Measurements from ENCODE around the gene FANCC.
"Not testable (repeated sequence)": the region's sequence is repeated elsewhere in the genome, so short reads cannot be mapped to it uniquely, and the experiment has no call there.

The FANCC gene

GRCh38 chr9:95330720-95331404, 13.4 kb upstream of the FANCC start:
- H3K4me1 ChIP-seq (ENCODE audit: control insufficient read depth in 2 of 2, insufficient read depth in 2 of 2, low read length in 2 of 2): no peaks in the 10 kb centered on the region
- H3K9ac ChIP-seq (ENCODE audit: low read depth in 1 of 2, low read length in 2 of 2): no peak overlapping the region
- no peaks in the 10 kb centered on the region for H3K9me3 ChIP-seq (ENCODE audit: control insufficient read depth in 2 of 2, low read length in 2 of 2)
- H3K27me3 ChIP-seq (ENCODE audit: control insufficient read depth in 2 of 2, insufficient read depth in 2 of 2, low read length in 2 of 2): no peaks in the 10 kb centered on the region
- H3K27ac ChIP-seq (ENCODE audit: low read depth in 2 of 2, low read length in 2 of 2): no peak overlapping the region
- no peaks in the 10 kb centered on the region for H3K36me3 ChIP-seq (ENCODE audit: control insufficient read depth in 2 of 2, insufficient read depth in 2 of 2, low read length in 2 of 2)
- H3K4me3 ChIP-seq (ENCODE audit: low read length in 2 of 2): no peak overlapping the region

- H3K4me3 ChIP-seq (ENCODE audit: low read length in 2 of 2); H3K36me3 ChIP-seq (ENCODE audit: control insufficient read depth in 2 of 2, insufficient read depth in 2 of 2, low read length in 2 of 2): not testable (repeated sequence)
Observed at GRCh38 chr9:95329061-95329460, 11.6 kb upstream of the FANCC start.

GRCh38 chr9:95327239-95327865, 9.8 kb upstream of the FANCC start:
- Histone ChIP-seq H3K9me3 (ENCODE audit: control insufficient read depth in 2 of 2, low read length in 2 of 2) (no peaks in the 10 kb centered on the region), H3K27me3 (ENCODE audit: control insufficient read depth in 2 of 2, insufficient read depth in 2 of 2, low read length in 2 of 2) (no peaks in the 10 kb centered on the region), H3K36me3 (ENCODE audit: control insufficient read depth in 2 of 2, insufficient read depth in 2 of 2, low read length in 2 of 2) (no peaks in the 10 kb centered on the region), H3K4me1 (ENCODE audit: control insufficient read depth in 2 of 2, insufficient read depth in 2 of 2, low read length in 2 of 2) (no peaks in the 10 kb centered on the region), H3K9ac (ENCODE audit: low read depth in 1 of 2, low read length in 2 of 2) (no peak overlapping the region), H3K4me3 (ENCODE audit: low read length in 2 of 2) (no peak overlapping the region), H3K27ac (ENCODE audit: low read depth in 2 of 2, low read length in 2 of 2) (no peak overlapping the region)

More at GRCh38 chr9:95329061-95329460, 11.6 kb upstream of the FANCC start:
- not testable (repeated sequence) for H3K4me1 ChIP-seq (ENCODE audit: control insufficient read depth in 2 of 2, insufficient read depth in 2 of 2, low read length in 2 of 2); H3K9me3 ChIP-seq (ENCODE audit: control insufficient read depth in 2 of 2, low read length in 2 of 2); H3K27ac ChIP-seq (ENCODE audit: low read depth in 2 of 2, low read length in 2 of 2); H3K27me3 ChIP-seq (ENCODE audit: control insufficient read depth in 2 of 2, insufficient read depth in 2 of 2, low read length in 2 of 2); H3K9ac ChIP-seq (ENCODE audit: low read depth in 1 of 2, low read length in 2 of 2)

GRCh38 chr9:95325221-95325620, 7.7 kb upstream of the FANCC start:
- Histone ChIP-seq H3K4me3 (ENCODE audit: low read length in 2 of 2) (no peak overlapping the region), H3K9ac (ENCODE audit: low read depth in 1 of 2, low read length in 2 of 2) (no peak overlapping the region), H3K4me1 (ENCODE audit: control insufficient read depth in 2 of 2, insufficient read depth in 2 of 2, low read length in 2 of 2) (no peaks in the 10 kb centered on the region), H3K27me3 (ENCODE audit: control insufficient read depth in 2 of 2, insufficient read depth in 2 of 2, low read length in 2 of 2) (no peaks in the 10 kb centered on the region), H3K9me3 (ENCODE audit: control insufficient read depth in 2 of 2, low read length in 2 of 2) (no peaks in the 10 kb centered on the region), H3K36me3 (ENCODE audit: control insufficient read depth in 2 of 2, insufficient read depth in 2 of 2, low read length in 2 of 2) (no peaks in the 10 kb centered on the region), H3K27ac (ENCODE audit: low read depth in 2 of 2, low read length in 2 of 2) (no peak overlapping the region)

- H3K36me3 ChIP-seq (ENCODE audit: control insufficient read depth in 2 of 2, insufficient read depth in 2 of 2, low read length in 2 of 2): no peaks in the 10 kb centered on the region
- H3K4me1 ChIP-seq (ENCODE audit: control insufficient read depth in 2 of 2, insufficient read depth in 2 of 2, low read length in 2 of 2): peaks cover 0 to 3% of the 10 kb centered on the region in 2 donors
- H3K9ac ChIP-seq (ENCODE audit: low read depth in 1 of 2, low read length in 2 of 2): peak overlapping the region; percentile 82 to 86
- peak overlapping the region; percentile 81 to 97 for H3K27ac ChIP-seq (ENCODE audit: low read depth in 2 of 2, low read length in 2 of 2)
- peak overlapping the region; percentile 78 to 90 for H3K4me3 ChIP-seq (ENCODE audit: low read length in 2 of 2)
- H3K9me3 ChIP-seq (ENCODE audit: control insufficient read depth in 2 of 2, low read length in 2 of 2): no peaks in the 10 kb centered on the region
- no peaks in the 10 kb centered on the region for H3K27me3 ChIP-seq (ENCODE audit: control insufficient read depth in 2 of 2, insufficient read depth in 2 of 2, low read length in 2 of 2)
Observed at GRCh38 chr9:95317893-95318211, 343 bp upstream of the FANCC start.

GRCh38 chr9:95316794-95317118, 753 bp downstream of the FANCC start:
- peaks cover 0 to 7% of the 10 kb centered on the region in 2 donors for H3K4me1 ChIP-seq (ENCODE audit: control insufficient read depth in 2 of 2, insufficient read depth in 2 of 2, low read length in 2 of 2)
- H3K9me3 ChIP-seq (ENCODE audit: control insufficient read depth in 2 of 2, low read length in 2 of 2): no peaks in the 10 kb centered on the region
- H3K27me3 ChIP-seq (ENCODE audit: control insufficient read depth in 2 of 2, insufficient read depth in 2 of 2, low read length in 2 of 2): no peaks in the 10 kb centered on the region
- peak overlapping the region; percentile 78 to 90 for H3K4me3 ChIP-seq (ENCODE audit: low read length in 2 of 2)
- peak overlapping the region; percentile 61 to 82 for H3K9ac ChIP-seq (ENCODE audit: low read depth in 1 of 2, low read length in 2 of 2)
- no peaks in the 10 kb centered on the region for H3K36me3 ChIP-seq (ENCODE audit: control insufficient read depth in 2 of 2, insufficient read depth in 2 of 2, low read length in 2 of 2)
- H3K27ac ChIP-seq (ENCODE audit: low read depth in 2 of 2, low read length in 2 of 2): peak overlapping the region; percentile 81 to 97

GRCh38 chr9:95316274-95316673, 1.2 kb downstream of the FANCC start:
- peak overlapping the region; percentile 61 to 82 for H3K9ac ChIP-seq (ENCODE audit: low read depth in 1 of 2, low read length in 2 of 2)
- peak overlapping the region; percentile 81 to 97 for H3K27ac ChIP-seq (ENCODE audit: low read depth in 2 of 2, low read length in 2 of 2)
- H3K4me3 ChIP-seq (ENCODE audit: low read length in 2 of 2): peak overlapping the region; percentile 78 to 90
- H3K27me3 ChIP-seq (ENCODE audit: control insufficient read depth in 2 of 2, insufficient read depth in 2 of 2, low read length in 2 of 2): no peaks in the 10 kb centered on the region
- H3K4me1 ChIP-seq (ENCODE audit: control insufficient read depth in 2 of 2, insufficient read depth in 2 of 2, low read length in 2 of 2): peaks cover 0 to 7% of the 10 kb centered on the region in 2 donors
- H3K9me3 ChIP-seq (ENCODE audit: control insufficient read depth in 2 of 2, low read length in 2 of 2): no peaks in the 10 kb centered on the region
- H3K36me3 ChIP-seq (ENCODE audit: control insufficient read depth in 2 of 2, insufficient read depth in 2 of 2, low read length in 2 of 2): no peaks in the 10 kb centered on the region

GRCh38 chr9:95315108-95315746, 2.3 kb downstream of the FANCC start:
- Histone ChIP-seq H3K9me3 (ENCODE audit: control insufficient read depth in 2 of 2, low read length in 2 of 2) (no peaks in the 10 kb centered on the region), H3K27ac (ENCODE audit: low read depth in 2 of 2, low read length in 2 of 2) (no peak overlapping the region), H3K27me3 (ENCODE audit: control insufficient read depth in 2 of 2, insufficient read depth in 2 of 2, low read length in 2 of 2) (no peaks in the 10 kb centered on the region), H3K4me3 (ENCODE audit: low read length in 2 of 2) (no peak overlapping the region), H3K4me1 (ENCODE audit: control insufficient read depth in 2 of 2, insufficient read depth in 2 of 2, low read length in 2 of 2) (peaks cover 0 to 7% of the 10 kb centered on the region in 2 donors), H3K9ac (ENCODE audit: low read depth in 1 of 2, low read length in 2 of 2) (no peak overlapping the region), H3K36me3 (ENCODE audit: control insufficient read depth in 2 of 2, insufficient read depth in 2 of 2, low read length in 2 of 2) (no peaks in the 10 kb centered on the region)

GRCh38 chr9:95313010-95313498, 4.5 kb downstream of the FANCC start:
- Histone ChIP-seq H3K4me3 (ENCODE audit: low read length in 2 of 2) (peak overlapping the region; percentile 31 to 59), H3K9ac (ENCODE audit: low read depth in 1 of 2, low read length in 2 of 2) (no peak overlapping the region), H3K27ac (ENCODE audit: low read depth in 2 of 2, low read length in 2 of 2) (peak overlapping the region in 1 of 2 donors; percentile 17), H3K27me3 (ENCODE audit: control insufficient read depth in 2 of 2, insufficient read depth in 2 of 2, low read length in 2 of 2) (no peaks in the 10 kb centered on the region), H3K9me3 (ENCODE audit: control insufficient read depth in 2 of 2, low read length in 2 of 2) (no peaks in the 10 kb centered on the region), H3K36me3 (ENCODE audit: control insufficient read depth in 2 of 2, insufficient read depth in 2 of 2, low read length in 2 of 2) (no peaks in the 10 kb centered on the region), H3K4me1 (ENCODE audit: control insufficient read depth in 2 of 2, insufficient read depth in 2 of 2, low read length in 2 of 2) (peaks cover 0 to 7% of the 10 kb centered on the region in 2 donors)

GRCh38 chr9:95311961-95312360, 5.5 kb downstream of the FANCC start:
- Histone ChIP-seq H3K9ac (ENCODE audit: low read depth in 1 of 2, low read length in 2 of 2) (no peak overlapping the region), H3K27me3 (ENCODE audit: control insufficient read depth in 2 of 2, insufficient read depth in 2 of 2, low read length in 2 of 2) (no peaks in the 10 kb centered on the region), H3K4me3 (ENCODE audit: low read length in 2 of 2) (no peak overlapping the region), H3K9me3 (ENCODE audit: control insufficient read depth in 2 of 2, low read length in 2 of 2) (no peaks in the 10 kb centered on the region), H3K4me1 (ENCODE audit: control insufficient read depth in 2 of 2, insufficient read depth in 2 of 2, low read length in 2 of 2) (peaks cover 5 to 7% of the 10 kb centered on the region in 2 donors), H3K36me3 (ENCODE audit: control insufficient read depth in 2 of 2, insufficient read depth in 2 of 2, low read length in 2 of 2) (no peaks in the 10 kb centered on the region), H3K27ac (ENCODE audit: low read depth in 2 of 2, low read length in 2 of 2) (no peak overlapping the region)

Data from mucosa of rectum (tissue), 2 donors.